T-helper 2 cell treated with Interferon-gamma antibody and Interleukin-4, amounts not matched to agents 100 ng/mL and 5 ng/mL, for 36 hours (primary cell): Measurements from ENCODE around the gene SRP68. TPM values are rescaled to one million over a fixed set of nuclear protein-coding genes. Genes with fewer than 3 reads are reported as not detected.
"Not testable (repeated sequence)": the region's sequence is repeated elsewhere in the genome, so short reads cannot be mapped to it uniquely, and the experiment has no call there.

Source experiments
- intact Hi-C: fragments of 100-400 bp; cut with micrococcal nuclease; formaldehyde crosslinking; loops from one replicate; pipeline ENCODE4 v1.15.1; 2023
- total RNA-seq: library from RNA; stranded (reverse); gene quantifications from 2 replicates; pipeline ENCODE4 v1.2.3, GENCODE V29; 2022

The SRP68 gene
- total RNA-seq, 1 donor from 2014 or later: 112 TPM

GRCh38 chr17:76048025-76048605, 24.2 kb downstream of the SRP68 start:
- intact Hi-C loops: no loop called here

GRCh38 chr17:76046064-76046463, 26.3 kb downstream of the SRP68 start:
- intact Hi-C loops: no loop called here

- intact Hi-C loops: not testable (repeated sequence)
These were observed 27.8 kb downstream of the SRP68 start for GRCh38 chr17:76044475-76045007.

GRCh38 chr17:76042868-76043267, 29.4 kb downstream of the SRP68 start:
- intact Hi-C loops: not testable (repeated sequence)

GRCh38 chr17:76040376-76040775, 31.9 kb downstream of the SRP68 start:
- intact Hi-C loops: no loop called here

- intact Hi-C loops: no loop called here
These were observed 33.2 kb downstream of the SRP68 start for GRCh38 chr17:76039121-76039520.

- intact Hi-C loops: no loop called here
These were observed 34.3 kb downstream of the SRP68 start for GRCh38 chr17:76038050-76038449.

- intact Hi-C loops: no loop called here
These were observed 35.6 kb downstream of the SRP68 start for GRCh38 chr17:76036497-76037261.

GRCh38 chr17:76034428-76035350, 37.6 kb downstream of the SRP68 start:
- intact Hi-C loops: no loop called here

- intact Hi-C loops: no loop called here
These were observed 39.2 kb downstream of the SRP68 start for GRCh38 chr17:76033139-76033538.

- intact Hi-C loops: no loop called here
These were observed 39.6 kb downstream of the SRP68 start for GRCh38 chr17:76032780-76033108.

- intact Hi-C loops: no loop called here
These were observed 40.1 kb downstream of the SRP68 start for GRCh38 chr17:76032073-76032779.

- intact Hi-C loops: no loop called here
These were observed 45.0 kb downstream of the SRP68 start, which contains the start of gene EVPL for GRCh38 chr17:76027159-76027839. Gene EVPL (minus strand): TSS chr17:76027306. CDS start chr17:76027198, 108 bp downstream.

- intact Hi-C loops: no loop called here
These were observed 45.6 kb downstream of the SRP68 start for GRCh38 chr17:76026714-76027158.

- intact Hi-C loops: no loop called here
These were observed 47.0 kb downstream of the SRP68 start for GRCh38 chr17:76025294-76025693.

GRCh38 chr17:76024353-76024752, 48.0 kb downstream of the SRP68 start:
- intact Hi-C loops: no loop called here

- intact Hi-C loops: no loop called here
These were observed 48.4 kb downstream of the SRP68 start for GRCh38 chr17:76023900-76024237.

- intact Hi-C loops: no loop called here
These were observed 49.1 kb downstream of the SRP68 start for GRCh38 chr17:76022973-76023899.

GRCh38 chr17:76022285-76022684, 50.0 kb downstream of the SRP68 start:
- intact Hi-C loops: no loop called here
